HG03575 (cell line): ENCODE results near the gene FMR1.

Experiments used
- ATAC-seq: cut with Tn5 transposase; IDR thresholded peaks from one replicate; pipeline ENCODE4 v1.9.1; 2021; ENCODE audit not compliant: unreplicated experiment, insufficient number of reproducible peaks, low FRiP score; ENCODE audit errors: extremely low read depth

FMR1 gene

DNA sequence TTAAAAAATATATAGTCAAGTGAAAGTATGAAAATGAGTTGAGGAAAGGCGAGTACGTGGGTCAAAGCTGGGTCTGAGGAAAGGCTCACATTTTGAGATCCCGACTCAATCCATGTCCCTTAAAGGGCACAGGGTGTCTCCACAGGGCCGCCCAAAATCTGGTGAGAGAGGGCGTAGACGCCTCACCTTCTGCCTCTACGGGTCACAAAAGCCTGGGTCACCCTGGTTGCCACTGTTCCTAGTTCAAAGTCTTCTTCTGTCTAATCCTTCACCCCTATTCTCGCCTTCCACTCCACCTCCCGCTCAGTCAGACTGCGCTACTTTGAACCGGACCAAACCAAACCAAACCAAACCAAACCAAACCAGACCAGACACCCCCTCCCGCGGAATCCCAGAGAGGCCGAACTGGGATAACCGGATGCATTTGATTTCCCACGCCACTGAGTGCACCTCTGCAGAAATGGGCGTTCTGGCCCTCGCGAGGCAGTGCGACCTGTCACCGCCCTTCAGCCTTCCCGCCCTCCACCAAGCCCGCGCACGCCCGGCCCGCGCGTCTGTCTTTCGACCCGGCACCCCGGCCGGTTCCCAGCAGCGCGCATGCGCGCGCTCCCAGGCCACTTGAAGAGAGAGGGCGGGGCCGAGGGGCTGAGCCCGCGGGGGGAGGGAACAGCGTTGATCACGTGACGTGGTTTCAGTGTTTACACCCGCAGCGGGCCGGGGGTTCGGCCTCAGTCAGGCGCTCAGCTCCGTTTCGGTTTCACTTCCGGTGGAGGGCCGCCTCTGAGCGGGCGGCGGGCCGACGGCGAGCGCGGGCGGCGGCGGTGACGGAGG lies at the start of gene FMR1:
Gene FMR1, plus strand, starts transcription at position 728 of the 831 bp plus-strand sequence. CDS start 261 bp downstream, outside the sequence.
- ATAC-seq, result peak; percentile 56

DNA sequence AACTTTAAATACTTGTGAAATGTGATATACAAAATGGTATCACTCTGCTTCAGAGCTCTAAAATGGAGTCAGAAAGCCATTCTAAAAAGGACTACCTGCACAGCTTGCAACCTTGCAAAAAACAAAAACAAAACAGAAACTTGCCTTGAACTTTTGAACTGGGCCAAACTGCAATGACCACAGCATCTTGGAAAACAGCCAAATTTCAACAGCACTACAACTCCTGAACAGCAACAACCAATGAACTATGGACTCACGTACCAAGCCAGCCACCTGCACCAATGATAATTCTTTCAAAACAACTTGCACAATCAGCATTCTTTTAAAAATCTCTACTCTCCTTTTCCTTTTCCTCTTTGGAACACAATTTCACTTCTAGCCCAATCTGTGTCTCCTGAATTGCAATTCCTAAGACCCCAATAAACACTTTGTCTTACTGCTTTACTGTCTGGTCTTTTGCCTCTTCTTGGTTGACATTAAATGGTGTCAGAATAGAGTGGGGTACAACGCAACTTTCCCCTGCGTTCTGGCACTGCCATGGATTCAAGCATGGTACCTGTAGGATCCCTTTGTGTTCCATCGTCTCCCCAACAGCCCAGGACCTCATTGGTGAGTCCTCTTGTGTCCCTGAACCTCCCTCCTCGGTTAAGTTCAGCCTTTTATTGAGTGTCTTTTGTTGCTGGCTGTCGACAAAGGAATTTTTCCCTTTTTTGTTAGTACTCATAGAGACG lies 35.7 kb upstream of the FMR1 start:
- peak; percentile 99 for ATAC-seq

DNA sequence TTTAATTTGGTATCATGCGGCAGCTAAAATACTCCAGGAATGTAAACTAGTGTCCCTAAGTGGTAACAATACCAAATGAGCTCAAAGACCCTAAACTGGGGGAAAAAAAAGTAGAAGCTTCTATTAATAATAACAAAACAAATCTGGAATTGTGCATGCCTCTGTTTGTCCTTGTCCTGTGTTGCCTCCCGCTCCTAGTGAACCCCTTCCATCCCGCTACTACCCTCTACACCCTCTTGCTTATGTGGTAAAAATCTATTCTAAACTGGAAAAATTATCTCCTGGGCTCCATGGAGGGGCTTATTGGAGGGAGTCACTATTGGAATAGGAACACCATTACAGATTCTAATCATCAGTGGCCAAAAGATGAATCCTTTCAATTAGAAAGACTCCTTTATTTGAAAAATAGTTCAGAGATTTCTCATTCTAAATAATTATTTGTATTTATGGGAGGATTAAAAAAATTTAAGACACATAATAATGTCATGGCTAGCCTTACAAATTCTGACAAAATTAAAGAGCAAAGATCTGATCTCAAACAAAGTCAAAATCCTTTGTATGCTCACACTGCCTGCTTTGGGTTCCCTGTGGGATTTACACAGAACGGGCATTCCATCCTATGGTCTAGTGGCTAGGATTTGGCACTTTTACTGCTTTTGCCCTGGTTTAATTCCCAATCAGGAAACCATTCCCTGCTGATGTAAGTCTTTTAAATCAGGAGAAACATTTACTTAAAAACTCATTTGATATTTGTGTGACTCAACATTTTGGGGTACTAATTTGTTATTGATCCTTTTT lies 34.7 kb upstream of the FMR1 start:
- no peak for ATAC-seq

DNA sequence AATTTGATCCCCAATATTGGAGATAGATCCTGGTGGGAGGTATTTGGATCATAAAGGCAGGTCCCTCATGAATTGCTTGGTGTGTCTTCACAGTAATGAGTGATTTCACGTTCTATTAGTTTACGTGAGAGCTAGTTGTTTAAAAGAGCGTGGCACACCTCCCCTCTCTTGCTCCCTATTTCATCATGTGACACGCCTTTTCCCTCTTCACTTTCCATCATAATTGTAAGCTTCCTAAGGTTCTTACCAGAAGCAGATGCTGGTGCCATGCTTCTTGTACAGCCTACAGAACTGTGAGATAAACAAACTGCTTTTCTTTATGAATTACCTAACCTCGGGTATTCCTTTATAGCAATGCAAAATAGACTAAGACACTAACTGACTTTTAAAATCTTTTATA lies 34.0 kb upstream of the FMR1 start:
- ATAC-seq, result no peak

DNA sequence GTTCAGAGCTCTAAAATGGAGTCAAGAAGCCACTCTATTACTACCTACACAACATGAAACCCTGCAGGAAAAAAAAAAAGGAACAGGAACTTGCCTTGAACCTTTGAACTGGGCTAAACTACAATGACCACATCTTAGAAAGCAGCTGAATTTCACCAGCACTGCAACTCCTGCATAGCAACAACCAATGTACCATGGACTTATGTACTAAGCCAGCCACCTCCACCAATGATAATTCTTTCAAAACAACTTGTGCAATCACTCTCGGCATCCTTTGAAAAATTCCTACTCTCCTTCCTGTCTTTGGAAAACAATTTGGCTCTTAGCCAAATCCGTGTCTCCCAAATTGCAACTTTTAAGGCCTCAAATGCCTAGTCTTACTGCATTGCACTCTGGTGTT lies 26.8 kb upstream of the FMR1 start:
- no peak for ATAC-seq

DNA sequence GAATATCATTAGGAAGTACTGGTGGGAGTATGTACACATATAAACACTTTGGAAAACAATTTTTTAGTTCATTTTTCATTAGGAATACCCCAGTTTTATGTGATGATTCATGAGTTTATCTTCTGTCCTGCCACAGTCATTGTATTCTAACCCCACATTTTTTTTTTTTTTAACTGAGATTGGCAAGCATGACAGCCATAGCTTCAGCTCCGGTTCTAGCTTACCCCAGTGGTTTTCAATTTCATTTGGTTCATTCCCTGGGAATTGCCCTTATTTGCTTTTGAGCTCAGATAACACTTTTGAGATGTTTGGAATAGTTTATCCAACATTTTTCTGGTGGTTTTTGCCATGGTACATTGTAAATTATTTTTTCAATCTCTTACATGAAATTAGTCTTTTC lies 21.0 kb upstream of the FMR1 start:
- no peak for ATAC-seq

DNA sequence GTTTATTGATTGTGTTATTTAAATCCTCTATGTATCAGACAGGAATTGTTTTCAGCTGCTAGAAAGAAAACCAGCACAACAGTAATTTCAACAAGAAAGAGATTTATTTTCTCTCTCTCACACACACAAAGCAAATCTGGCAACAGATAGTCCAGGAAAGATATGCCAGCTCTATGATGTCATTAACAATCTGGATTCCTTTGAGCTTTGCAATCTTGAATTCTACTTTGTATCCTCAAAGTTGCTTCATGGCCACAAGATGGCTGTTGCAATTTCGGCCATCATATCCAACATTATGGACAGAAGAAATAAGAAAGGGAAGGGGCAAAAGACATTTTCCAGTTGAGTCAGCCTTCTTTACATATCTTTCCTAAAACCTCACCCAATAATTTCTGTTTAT lies 19.8 kb upstream of the FMR1 start:
- no peak for ATAC-seq

DNA sequence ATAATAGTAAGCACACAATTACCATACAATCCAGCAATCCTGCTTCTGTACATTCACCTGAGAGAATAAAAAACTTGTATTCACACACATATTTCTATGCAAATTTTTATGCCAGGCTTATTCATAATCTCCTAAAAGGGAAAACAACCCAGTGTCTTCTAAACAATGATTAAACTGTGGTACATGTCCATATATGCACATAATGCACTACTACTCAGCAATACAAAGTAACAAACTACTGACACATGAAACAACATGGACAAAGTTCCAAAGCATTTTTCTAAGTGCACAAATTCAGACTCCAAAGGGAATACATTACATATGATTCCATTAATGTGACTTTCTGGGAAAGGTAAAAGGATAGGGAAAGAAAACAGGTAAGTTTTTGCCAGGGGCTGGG lies 18.0 kb upstream of the FMR1 start:
- no peak for ATAC-seq

DNA sequence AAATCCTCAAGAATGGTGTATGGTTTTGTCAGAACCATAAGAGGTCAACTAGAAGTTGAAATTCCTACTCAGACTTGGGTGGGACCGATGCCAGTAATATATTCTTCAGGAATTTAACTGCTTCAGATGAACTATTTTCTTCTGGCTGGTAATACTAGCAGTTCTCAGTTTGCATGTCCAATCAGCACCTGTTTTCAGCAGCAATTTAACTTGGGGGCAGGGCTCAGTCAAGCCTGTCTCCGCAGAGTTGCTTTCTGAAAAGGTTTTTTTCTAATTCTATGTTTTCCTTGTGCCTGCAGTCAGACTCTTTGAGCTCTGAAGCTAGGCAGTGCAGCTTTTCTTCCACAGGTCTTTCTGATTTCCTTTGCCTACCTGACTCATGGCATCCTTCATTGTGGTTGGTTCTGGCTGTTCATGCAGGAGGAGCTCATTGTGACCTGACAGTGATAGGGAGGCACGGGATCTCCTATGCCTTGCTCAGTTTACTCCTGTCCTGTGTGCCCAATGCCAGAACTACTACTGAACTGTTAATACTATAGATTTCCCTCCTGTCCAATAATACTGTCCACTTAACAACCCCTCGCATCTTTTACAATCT lies 17.3 kb upstream of the FMR1 start:
- ATAC-seq, result no peak

DNA sequence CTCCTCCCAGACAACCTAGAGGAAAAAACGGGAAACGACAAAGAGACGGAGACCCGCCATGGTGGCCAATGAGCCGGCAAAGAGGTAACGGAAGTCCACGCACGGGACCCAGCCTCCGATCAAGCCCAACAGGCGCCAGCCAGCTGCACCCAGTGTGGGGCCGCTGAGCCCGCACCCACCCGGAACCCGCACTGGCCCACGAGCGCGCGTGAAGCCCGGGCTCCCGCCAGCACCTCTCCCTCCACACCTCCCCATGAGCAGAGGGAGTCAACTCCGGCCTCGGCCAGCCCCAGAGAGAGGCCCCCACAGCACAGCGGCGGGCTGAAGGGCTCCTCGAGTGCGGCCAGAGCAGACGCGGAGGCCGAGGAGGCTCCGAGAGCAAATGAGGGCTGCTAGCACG lies 14.6 kb upstream of the FMR1 start:
- ATAC-seq, result no peak

DNA sequence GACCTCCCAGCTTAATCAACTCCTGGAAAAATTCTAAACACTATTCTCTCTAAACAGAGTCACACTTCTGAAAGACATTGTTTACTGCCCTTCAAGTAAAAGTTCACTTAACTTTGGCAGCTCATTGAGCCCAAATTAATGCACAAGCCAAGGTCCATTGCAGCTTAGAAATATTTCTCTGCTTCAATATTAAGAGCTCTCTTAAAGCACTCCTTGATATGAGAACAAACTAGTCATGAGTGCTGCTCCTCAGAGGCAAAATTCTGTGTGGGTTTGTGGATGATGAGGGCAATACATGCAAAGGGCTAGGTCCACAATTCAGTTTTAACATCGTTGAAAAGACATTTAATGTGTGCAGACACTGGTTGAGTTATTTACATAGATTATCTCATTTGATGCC lies 12.8 kb upstream of the FMR1 start:
- ATAC-seq, result no peak

DNA sequence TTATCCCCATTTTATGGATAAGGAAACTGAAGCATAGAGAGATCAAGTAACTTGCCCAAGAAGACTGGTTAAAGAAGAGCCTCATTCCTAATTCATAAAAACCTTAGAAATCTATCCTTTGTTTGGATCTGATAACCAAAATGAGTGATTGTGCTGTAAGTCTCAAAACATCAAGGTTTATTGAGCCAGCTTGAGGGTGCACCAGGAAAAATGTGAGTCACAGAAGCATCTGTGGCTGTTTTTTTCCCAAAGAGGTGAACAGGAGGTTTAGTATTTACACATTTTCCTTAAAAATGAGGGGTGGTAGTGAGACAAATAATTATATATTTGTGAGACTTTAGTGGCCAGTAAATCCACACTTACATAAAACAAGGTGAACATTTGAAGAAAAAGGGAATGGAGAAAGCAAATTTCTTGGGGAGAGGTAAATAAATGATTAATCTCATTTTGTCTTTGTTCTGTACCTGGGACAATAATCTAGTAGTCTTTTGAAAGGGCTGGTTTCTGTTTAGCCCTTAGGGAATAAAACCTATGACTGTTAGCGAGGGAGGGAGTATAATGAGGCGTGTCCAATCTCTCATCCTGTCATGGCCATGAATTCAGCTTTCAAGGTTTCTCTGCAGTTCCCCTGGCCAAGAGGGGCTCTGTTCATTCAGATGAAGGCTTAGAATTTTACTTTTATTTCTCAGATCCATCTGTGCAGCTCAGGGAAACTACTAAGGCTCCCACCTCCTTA lies 12.2 kb upstream of the FMR1 start:
- ATAC-seq, result peak; percentile 69

DNA sequence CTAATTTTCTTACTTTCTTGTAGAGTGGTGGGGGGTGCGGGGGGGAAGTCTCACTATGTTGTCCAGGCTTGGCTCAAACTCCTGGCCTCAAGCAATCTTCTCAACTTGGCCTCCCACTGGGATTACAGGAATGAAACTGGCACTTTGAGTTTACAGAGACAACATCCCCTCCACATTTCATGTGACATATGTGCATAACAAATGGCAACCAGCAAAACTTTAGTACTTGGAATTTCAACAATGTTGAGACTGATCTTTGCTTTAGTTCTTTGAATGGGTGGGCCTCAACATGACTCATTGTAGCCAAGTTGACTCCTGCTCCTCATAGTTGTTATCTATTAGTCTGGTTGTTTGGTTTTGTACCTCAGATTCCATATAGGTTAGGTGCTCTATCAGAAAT lies 11.4 kb upstream of the FMR1 start:
- ATAC-seq, result no peak

DNA sequence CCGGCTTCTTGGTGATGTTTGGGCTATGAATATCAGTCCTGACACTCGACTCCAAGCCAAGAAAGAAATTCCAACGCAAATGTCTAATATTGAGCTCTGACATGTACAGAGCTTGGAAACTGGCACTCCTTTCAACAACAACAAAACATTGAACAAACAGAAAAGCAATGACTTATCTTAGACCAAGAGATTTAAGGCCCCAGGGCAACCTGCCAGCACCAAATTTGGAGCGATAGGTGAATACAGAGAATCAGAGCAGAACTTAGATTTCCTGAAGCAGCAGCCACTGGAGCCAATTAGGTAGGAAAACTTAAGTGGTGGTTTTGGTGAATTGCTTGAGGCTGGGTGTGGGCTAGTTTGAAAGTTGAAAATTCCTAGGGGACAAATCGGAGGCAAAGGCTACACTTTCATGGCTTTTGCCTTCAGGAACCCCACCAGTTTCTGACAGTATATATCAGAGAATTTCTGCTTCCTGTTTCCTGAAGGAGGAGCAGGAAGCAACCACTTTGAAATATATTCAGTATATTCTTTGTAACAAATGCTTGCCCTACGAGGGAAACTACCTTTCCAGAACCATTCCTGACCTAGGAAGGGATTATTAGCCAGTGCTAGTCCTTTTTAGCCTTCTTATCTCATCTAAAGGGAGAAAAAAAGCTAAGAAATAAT lies 10.1 kb upstream of the FMR1 start:
- ATAC-seq, result no peak

DNA sequence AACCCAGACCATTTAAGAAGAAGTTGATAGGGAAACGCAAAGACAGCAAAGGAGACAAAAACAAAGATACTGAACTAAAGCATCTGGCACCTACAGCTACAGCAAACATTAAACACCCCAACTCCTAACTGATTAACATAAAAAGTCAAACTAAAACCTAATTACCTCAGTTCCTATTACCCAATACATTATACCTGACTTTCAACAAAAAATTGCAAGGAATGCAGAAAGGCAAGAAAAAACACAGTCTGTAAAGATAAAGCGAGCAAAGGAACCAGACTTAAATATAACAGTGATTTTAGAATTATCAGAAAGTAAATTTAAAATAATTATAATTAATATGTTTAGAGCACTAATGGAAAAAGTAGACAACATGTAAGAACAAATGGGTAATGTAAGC lies 9.4 kb upstream of the FMR1 start:
- no peak for ATAC-seq

DNA sequence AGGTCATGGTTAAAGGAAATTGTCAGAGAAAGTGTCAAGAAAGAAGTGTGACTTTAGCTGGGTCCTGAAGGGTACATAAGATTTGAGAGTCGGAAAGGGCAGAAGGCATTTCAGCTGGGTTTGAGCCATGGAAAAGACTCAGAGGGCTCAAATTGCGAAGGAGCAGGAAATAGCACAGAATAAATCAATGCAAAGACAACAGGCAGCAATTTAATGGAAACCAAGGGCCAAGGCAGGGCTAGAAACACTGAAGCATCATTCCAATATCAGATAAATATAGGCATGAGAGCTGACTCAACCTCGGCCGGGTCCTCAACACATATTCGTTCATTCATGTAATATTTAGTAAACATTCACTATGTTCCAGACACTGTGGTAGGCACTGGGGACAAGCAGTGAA lies 3.6 kb upstream of the FMR1 start:
- no peak for ATAC-seq

DNA sequence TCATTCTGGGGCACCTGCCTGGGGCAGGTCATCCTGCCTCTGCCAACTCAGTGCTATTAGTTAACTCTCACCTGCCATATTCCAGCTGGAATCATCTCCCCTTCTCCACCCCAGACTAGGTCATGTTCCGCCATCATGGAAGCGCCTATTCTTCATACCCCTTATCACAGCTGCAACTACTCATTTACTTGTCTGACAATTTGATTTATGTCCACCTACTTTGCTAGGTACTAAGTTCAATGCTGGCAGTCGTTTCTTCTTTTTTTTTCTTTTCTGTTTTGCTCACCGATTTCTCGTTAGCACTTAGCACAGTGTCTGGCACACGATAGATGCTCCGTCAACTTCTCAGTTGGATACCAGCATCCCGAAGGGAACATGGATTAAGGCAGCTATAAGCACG lies 1.1 kb upstream of the FMR1 start:
- ATAC-seq, result no peak

DNA sequence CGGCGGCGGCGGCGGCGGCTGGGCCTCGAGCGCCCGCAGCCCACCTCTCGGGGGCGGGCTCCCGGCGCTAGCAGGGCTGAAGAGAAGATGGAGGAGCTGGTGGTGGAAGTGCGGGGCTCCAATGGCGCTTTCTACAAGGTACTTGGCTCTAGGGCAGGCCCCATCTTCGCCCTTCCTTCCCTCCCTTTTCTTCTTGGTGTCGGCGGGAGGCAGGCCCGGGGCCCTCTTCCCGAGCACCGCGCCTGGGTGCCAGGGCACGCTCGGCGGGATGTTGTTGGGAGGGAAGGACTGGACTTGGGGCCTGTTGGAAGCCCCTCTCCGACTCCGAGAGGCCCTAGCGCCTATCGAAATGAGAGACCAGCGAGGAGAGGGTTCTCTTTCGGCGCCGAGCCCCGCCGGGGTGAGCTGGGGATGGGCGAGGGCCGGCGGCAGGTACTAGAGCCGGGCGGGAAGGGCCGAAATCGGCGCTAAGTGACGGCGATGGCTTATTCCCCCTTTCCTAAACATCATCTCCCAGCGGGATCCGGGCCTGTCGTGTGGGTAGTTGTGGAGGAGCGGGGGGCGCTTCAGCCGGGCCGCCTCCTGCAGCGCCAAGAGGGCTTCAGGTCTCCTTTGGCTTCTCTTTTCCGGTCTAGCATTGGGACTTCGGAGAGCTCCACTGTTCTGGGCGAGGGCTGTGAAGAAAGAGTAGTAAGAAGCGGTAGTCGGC lies 528 bp downstream of the FMR1 start:
- ATAC-seq, result no peak
